ENCODE data around the gene ANKRD27.
"Not testable (repeated sequence)": the region's sequence is repeated elsewhere in the genome, so short reads cannot be mapped to it uniquely, and the experiment has no call there.

ANKRD27 gene

DNA sequence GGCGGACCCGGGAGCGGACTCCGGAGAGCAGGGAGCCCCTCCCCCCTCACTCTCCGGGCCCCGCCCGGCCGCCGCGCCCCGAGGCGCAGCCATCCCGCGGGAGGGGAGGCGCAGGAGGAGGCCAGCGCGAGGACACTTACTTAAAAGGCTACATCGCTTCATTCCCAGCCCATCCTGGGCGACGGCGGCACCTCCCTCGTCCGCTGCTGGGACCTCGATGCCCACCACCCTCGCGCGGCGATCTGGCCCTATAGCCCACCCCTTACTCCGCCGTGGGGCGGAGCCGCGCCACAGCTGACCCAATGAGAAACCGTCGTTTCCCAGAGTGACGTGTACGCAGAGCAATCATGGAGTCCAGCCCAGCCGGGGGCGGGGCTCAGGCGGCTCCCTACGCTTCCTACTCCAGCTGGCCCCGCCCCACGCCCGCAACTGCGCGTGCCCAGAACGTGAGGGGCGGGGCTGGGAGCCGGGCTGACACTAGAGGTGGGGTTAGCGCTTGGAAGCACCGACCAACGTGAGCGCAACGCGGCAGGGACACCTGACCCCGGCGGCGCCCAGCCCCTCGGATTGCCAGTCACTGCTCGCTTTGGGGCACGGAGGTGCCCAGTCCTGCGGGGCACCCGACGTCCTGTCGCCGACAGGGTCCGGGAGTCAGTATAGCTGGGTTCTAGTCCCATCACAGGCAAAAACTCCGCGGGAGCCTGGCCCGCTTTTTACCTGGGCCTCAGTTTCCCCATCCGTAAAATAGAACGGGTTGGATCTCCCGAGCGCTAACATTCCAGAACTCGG lies at the start of gene ANKRD27:
Gene ANKRD27 (minus strand): TSS at position 250 of the 789 bp plus-strand sequence. CDS start 16,165 bp downstream, outside the sequence.
- peak; percentile 75 for FAIRE-seq

DNA sequence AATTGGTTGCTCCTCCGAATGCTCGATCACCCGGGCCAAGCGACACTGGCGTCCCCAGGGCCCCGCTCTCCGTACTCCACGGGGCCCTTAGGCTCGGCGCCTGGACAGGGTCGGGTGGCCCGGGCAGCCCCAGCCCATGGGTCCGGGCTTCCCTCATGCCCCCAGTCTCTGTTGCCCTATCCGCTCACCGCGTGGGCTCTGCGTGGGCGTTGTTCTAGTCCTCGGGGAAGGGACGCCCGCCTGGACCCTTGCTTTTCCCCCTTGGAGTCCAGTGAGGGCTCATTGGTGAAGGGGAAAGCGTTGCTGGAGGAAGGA lies 45.9 kb upstream of the ANKRD27 start:
- FAIRE-seq: no peak

DNA sequence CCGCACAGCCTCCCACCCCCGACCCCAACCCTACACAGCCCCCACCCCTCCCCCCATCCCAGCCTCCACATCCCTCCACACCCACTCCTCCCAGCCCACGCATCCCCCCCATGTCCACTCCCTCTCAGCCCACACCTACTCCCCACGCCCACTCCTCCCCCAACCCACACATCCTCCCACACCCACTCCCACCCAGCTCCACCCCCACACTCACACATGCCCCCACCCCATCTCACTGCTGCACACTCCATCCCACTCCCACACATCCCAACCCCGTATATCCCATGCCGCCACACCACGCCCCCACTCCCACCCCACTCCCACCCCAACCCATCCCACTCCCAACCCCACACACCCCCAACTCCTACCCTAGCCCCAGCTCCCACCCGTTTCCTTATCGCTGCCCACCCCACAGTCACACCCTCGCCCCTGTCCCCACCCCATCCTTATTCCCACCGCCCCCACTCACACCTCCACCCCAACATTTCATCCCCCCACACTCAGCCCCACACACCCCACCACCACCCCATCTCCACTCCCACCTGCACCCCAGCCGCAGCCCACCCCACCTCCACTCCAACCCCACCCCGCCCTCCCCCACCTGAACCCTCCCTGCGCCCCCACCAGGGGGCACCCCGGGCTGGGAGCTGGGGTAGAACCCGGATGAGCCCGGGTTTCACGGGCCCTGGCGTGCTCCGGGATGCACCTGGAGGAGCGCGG lies 45.4 kb upstream of the ANKRD27 start:
- no peak for FAIRE-seq

DNA sequence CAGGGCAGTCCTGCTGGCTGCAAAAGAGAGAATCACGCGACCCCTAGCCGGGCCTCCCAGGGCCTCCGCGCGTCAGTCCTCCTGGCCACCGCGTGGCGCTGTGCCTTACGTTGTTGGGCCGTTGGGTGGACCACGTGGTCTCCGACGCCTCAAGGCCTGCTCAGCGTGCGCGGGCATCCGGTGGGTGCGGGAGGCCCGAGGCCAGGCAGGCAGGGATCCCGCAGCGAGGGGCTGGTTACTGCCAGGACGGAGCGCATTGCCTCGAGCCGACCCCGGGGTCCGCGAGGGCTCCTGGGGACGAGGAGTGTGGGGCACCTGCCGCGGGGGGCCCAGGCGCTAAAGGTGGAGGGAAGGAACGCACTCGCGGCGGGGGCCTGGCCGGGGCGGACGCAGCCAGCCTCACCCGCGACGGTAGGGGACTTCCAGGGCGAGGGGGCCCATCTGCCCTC lies 44.7 kb upstream of the ANKRD27 start, which contains the start of gene TDRD12:
Gene TDRD12 (plus strand): TSS at position 157 of the 449 bp plus-strand sequence. CDS start 306 bp downstream, outside the sequence.
- FAIRE-seq: no peak

DNA sequence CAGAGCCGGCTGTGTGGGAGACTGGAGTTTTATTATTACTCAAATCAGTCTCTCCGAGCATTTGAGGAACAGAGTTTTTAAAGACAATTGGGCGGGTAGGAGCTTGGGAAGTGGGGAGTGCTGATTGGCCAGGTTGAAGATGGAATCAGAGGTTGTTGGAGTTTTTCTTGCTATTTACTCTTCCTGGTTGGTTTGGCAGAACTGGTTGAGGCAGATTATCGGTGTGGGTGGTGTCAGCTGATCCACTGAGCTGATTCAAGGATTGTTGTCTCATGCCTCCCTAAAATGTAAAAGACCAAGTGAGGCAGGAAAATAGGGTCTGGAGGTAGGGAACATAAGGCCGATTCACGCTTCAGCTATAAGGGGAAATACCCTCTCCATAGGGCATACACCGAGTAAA lies 43.3 kb upstream of the ANKRD27 start:
- FAIRE-seq: no peak

DNA sequence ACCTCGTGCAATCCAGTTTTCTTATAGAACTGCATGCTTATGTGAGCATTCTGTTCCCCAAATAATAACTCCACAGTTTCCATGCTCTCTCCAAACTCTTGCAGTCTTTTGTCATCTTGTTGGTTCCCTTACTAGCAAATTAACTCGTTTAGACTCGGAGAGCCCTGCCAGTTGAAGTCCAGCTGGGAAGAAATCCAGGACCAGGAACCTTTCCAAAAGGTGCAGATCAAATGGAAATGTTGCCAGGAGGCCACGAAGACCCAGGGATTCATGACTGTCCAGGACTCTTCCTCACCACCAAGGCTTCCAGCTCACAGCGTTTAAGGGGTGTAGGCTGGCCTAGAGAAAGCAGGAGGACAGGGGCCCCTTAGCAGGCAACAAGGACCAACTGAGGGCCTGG lies 42.5 kb upstream of the ANKRD27 start:
- no peak for FAIRE-seq

DNA sequence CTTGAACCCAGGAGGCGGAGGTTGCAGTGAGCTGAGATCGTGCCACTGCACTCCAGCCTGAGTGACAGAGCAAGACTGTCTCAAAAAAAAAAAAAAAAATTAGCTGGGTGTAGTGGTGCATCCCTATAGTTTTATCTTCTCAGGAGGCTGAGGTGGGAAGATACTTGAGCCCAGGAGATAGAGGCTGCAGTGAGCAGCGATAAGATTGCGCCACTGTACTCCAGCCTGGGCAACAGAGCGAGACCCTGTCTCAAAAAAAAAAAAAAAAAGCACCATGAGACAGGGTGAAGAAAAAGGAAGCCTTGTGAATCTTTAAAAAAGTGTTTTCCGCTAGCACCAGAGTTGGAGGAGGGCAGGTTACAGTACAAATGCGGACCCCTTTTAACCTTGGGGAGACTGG lies 41.2 kb upstream of the ANKRD27 start:
- not testable (repeated sequence) for FAIRE-seq

DNA sequence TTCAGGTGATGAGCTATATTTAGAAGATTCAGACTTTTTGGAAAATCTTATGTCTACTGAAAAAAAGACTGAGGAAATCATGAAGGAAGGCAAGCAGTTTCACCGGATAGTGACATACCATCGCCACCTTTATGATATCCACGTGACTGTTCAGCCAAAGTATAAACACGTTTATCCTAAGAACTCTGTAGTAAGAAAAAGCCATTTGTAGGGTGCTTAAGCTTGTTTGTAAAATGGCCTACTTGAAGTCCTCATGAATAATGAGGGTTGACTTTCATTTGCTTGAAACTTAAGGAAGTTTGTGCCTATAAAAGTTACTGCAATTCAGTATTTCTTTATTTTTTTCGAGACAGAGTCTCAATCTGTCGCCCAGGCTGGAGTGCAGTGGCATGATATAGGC lies 36.8 kb upstream of the ANKRD27 start:
- FAIRE-seq: no peak

DNA sequence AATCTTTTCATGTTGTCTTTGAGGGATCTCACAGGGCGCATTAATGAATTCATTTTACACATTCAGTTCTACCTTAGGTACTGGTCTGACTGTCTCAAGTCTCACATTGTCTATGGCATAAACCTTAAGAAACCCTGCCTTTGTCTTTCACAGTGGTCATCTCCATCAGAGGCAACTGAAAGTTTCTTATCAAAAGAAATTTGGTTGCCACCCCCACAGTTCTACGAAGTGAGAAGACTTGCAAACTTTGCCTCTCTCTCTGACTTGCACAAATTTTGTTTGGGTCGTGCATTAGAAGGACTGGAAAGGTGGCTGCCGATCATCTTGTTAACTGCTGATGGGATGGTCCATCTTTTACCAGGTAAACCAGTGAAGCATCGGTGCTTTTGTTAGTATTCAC lies 34.1 kb upstream of the ANKRD27 start:
- no peak for FAIRE-seq

DNA sequence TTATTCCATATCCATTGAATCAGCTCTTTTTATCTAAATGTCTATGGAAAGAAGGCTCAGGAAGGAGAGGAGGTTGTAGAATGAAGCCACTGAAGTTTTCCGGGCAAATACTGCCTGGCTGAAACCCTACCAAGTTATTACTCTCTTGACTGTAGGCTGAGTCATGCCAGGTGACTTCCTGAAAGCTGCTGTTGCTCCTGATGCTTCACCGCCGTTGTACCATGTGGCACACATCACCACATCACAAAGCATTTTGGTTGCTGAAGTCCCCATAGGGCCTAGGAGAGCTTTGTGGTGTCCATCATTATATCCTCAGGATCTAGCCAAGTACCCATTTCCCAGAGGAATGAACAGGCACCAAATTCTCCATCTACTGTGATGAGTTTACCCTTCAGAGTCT lies 33.5 kb upstream of the ANKRD27 start:
- FAIRE-seq: no peak

DNA sequence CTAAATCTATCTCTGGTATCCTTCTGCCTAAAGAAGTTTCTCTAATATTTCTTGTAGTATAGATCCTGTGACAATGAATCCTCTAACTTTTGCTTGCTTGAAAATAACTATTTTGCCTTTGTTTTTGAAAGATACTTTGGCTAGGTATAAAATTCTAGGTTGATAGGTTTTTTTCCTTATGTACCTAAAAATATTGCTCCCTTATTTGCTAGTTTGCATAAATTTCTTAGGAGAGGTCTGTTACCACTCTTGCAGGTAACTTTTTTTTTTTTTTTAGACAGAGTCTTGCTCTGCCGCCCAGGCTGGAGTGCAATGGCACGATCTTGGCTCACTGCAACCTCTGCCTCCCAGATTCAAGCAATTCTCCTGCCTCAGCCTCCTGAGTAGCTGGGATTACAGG lies 29.0 kb upstream of the ANKRD27 start:
- FAIRE-seq: not testable (repeated sequence)

DNA sequence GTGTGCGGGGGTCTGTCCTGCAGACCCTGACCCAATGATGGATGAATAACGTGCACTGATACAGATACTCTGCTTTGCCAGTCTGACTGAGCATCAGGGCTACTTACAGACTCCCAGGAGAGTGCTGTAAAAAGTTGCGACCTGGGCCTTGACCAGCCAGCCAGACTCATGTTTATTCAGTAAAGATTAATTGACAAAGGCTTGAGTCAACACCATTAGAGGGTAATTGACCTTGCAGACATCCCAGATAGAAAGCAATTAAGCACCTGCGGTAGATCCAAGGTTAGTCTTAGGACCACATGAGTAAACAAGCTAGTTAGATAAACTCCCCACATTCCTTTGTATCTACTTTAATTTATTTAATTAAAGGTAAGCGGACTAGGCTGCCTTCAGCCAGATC lies 27.0 kb upstream of the ANKRD27 start:
- FAIRE-seq: no peak

DNA sequence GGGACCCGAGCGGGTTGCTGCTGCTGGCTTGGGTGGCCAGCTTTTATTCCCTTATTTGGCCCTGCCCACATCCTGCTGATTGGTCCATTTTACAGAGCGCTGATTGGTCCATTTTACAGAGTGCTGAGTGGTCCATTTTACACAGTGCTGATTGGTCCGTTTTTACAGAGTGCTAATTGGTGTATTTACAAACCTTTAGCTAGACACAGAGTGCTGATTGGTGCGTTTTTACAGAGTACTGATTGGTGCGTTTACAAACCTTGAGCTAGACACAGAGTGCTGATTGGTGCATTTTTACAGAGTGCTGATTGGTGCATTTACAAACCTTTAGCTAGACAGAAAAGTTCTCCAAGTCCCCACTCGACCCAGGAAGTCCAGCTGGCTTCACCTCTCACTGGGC lies 25.1 kb upstream of the ANKRD27 start:
- FAIRE-seq: not testable (repeated sequence)

DNA sequence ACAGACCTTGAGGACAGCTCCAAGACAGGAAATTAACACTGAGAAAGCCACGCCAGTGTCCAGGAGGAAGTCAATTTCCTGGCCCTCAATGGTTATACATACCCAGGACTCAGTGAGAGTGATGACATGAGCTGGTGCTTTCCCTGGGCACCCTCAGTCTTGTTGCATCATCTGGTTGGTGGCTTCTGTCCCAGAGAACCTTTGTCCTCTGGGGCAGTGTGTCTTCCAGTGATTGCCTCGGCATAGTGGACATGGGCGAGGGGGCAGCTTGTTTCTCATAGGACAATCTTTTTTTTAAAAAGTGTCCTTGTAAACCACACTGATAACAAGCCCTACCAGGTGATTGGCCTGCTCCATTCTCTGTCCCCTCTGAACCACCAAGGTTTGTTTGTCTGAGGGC lies 21.8 kb upstream of the ANKRD27 start:
- FAIRE-seq: not testable (repeated sequence)

DNA sequence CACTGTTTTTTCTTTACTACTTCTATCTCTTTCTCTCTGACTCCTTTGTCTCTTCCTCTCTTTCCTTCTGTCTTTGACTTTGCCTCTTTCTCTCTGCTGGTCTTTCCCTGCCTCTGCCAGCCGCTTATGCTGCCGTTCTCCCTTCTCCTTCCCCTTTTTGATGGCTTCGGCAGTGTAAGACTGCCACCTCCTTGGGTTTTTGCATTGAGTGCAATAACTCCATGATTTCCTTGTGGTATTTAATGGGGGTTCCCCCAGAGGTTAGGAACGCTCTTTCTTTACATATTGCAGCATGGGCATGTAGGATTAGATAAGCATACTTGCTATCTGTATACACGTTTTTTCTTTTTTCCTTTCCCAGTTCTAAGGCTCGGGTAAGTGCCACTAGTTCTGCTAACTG lies 20.5 kb upstream of the ANKRD27 start:
- FAIRE-seq: not testable (repeated sequence)

DNA sequence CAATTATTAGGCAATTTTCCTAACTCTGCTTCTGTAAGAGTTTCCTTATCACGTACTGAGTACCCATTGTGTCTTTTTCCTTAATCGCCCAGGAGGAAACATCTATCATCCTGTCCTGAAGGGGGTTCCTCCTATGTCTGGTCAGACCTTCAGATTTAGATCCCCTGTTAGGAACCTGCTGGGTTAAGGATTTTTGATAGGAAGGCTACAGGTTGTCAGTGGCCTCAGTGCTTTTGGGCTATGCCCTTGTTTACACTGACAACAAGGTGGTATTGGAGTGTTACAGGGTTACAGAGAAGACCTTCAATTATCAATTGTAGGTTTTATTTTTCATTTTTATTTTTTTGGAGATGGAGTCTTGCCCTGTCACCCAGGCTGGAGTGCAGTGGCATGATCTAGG lies 19.9 kb upstream of the ANKRD27 start:
- not testable (repeated sequence) for FAIRE-seq

DNA sequence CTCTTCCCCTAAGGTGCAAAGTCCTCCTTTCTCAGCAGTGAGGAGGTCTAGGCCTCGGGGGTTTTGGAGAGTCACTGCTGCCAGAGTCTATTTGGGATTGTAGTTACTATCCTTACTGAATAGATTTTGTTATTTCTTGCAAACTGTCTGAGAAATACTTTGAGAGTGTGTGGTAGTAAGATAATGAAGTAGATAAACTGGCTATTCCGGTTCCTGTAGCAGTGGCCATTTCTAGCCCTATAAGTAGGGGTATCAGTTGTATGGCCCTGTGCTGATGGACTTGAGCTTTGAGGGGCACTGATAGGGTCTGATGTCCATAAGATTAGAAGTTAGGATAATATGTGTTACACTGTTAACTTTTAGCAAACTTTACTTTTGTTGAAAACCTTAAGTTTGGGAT lies 19.3 kb upstream of the ANKRD27 start:
- FAIRE-seq: not testable (repeated sequence)

DNA sequence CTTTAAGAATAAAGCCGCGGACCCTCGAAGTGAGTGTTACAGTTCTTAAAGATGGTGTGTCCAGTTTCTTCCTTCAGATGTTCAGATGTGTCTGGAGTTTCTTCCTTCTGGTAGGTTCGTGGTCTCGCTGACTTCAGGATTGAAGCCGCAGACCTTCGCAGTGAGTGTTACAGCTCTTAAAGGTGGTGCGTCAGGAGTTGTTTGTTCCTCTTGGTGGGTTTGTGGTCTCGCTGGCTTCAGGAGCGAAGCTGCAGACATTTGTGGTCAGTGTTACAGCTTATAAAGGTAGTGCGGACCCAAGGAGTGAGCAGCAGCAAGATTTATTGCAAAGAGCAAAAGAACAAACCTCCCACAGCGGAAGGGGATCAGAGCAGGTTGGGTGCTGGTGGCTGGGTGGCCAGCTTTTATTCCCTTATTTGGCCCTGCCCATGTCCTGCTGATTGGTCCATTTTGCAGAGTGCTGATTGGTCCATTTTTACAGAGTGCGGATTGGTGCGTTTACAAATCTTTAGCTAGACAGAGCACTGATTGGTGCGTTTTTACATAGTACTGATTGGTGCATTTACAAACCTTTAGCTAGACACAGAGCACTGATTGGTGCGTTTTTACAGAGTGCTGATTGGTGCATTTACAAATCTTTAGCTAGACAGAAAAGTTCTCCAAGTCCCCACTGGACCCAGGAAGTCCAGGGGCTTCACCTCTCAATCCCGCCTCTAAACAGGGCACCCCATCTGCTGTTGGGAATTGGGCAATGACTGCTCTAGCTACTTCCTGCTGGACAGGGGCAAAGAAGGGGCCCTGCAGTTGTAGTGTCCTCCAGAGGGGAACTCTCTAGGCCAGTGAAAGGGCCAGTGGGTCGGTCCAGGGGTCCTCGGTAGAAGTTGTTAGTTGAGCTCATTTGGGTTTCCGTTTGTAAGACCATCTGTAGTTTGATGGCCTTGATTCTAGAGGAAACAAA lies 18.4 kb upstream of the ANKRD27 start:
- FAIRE-seq: not testable (repeated sequence)

DNA sequence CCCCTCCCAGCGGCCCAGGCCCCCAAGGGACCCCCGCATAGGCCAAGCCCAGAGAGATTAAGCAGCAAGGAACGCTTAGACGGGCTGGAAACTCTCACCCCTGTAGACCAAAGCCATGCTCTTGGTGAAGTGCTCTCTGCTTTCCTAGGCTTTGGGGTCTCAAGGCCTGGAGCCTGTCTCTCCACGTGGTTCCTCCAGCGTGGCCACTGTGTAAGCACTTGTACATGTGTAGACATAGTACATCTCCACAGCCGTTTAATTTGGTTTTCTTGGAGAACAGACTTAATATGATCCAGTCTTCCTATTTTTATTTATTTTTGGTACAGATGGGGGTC lies 17.7 kb upstream of the ANKRD27 start:
- no peak for FAIRE-seq

DNA sequence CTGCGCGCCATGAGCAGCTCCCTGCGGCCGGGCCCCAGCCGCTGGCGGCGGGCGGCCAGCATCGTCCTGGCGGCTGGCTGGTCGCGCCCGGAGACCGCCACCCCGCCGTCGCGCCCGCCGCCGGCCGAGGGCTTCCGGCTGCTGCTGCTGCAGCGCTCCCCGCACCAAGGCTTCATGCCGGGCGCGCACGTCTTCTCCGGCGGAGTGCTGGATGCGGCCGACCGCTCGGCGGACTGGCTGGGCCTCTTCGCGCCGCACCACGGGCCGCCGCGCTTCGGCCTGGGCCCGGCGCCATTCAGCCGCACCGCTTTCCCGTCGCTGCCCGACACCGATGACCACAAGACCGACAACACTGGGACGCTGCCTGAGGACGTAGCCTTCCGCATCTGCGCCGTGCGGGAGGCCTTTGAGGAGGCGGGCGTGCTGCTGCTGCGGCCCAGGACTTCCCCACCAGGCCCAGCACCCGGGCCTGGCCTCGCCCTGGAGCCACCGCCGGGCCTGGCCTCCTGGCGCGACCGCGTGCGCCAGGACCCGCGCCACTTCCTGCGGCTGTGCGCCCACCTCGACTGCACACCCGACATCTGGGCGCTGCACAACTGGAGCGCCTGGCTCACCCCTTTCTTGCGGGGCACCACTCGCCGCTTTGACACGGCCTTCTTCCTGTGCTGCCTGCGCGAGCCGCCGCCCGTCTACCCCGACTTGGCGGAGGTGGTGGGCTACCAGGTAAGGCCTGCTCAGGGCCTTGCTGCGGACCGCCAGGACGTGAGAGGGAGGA lies 17.2 kb upstream of the ANKRD27 start:
- no peak for FAIRE-seq

DNA sequence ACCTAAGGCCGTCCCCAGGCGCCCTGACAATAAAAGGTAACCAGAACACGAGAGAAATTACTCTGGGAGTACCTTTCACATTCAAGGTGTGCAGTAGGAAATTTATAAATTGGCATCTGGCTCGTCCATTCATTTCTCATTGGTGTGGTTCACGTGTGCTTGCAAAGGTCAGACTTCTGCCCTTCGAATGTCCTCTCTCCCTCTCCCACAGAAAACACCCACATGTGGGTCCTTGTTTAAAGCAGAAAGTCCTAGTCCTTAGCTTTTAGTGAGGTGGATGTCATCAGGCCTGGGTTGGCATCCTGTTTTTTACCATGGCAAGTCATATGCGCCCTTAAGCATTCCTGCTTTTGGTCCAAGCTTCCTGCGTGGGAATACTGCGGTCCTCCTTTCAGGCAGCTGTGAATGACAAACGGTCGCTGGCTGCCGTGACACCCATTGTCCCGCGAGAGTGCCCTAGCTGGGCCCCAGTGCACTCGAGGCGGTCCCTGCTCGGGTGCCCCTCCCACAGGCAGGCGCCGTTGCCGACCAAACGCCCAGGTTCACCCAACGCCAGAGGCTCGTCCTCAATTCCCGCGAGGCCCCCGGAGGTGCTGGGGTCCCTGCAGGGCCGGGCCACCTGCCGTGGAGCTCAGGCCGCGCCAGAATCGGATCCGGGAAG lies 16.4 kb upstream of the ANKRD27 start, which contains the start of gene NUDT19:
Gene NUDT19 (plus strand): TSS at position 531 of the 661 bp plus-strand sequence. CDS start 140 bp downstream, outside the sequence.
- no peak for FAIRE-seq

DNA sequence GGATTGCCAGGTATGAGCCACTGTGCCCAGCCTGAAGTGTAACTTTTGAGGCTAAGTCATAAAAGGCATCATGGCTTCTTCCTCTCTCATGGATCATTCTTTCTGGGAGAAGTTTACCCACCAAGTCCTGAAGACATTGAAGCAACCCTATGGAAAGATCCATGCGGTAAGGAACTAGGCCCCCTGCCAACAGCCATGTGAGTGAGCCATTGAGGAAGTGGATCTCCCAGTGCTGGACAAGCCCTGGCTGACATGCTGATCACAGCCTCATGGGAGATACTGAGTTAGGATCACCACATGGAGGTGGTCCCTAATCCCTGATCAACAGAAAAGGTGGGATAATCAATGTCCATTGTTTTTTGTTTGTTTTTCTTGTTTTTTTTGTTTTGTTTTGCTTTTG lies 13.3 kb upstream of the ANKRD27 start:
- no peak for FAIRE-seq
